ENCODE data around the gene TTC12.

Gene TTC12

GRCh38 chr11:113411536-113411935, 97.2 kb downstream of the TTC12 start:
- no peaks in the 10 kb centered on the region for H3K27me3 ChIP-seq (ENCODE audit: low read depth)

GRCh38 chr11:113412675-113413074, 98.3 kb downstream of the TTC12 start:
- Histone ChIP-seq H3K9me3 (no peaks in the 10 kb centered on the region), H3K36me3 (replicated peaks) (no peaks in the 10 kb centered on the region), H3K27me3 (ENCODE audit: low read depth) (no peaks in the 10 kb centered on the region), H3K4me3 (no peak overlapping the region), H3K4me1 (no peaks in the 10 kb centered on the region)
- no peak for DNase-seq (ENCODE audit: low spot score in 2 of 2)
- in situ Hi-C loops (cut with MboI; ENCODE audit: low sequenced_read_pairs) = no loop called here

More at GRCh38 chr11:113411536-113411935, 97.2 kb downstream of the TTC12 start:
- Histone ChIP-seq H3K9me3 (no peaks in the 10 kb centered on the region), H3K4me1 (no peaks in the 10 kb centered on the region), H3K36me3 (replicated peaks) (no peaks in the 10 kb centered on the region), H3K4me3 (no peak overlapping the region)
- no peak for DNase-seq (ENCODE audit: low spot score in 2 of 2)
- in situ Hi-C loops (cut with MboI; ENCODE audit: low sequenced_read_pairs) = no loop called here

GRCh38 chr11:113415343-113415742, 101.0 kb downstream of the TTC12 start:
- H3K36me3 ChIP-seq (replicated peaks) = no peaks in the 10 kb centered on the region
- no peaks in the 10 kb centered on the region for H3K4me1 ChIP-seq
- no peak for DNase-seq (ENCODE audit: low spot score in 2 of 2)
- no peak overlapping the region for H3K4me3 ChIP-seq
- H3K9me3 ChIP-seq = no peaks in the 10 kb centered on the region
- in situ Hi-C loops (cut with MboI; ENCODE audit: low sequenced_read_pairs) = no loop called here
- no peaks in the 10 kb centered on the region for H3K27me3 ChIP-seq (ENCODE audit: low read depth)

Measured in HAP-1 (cell line).